NCI-H187 (cell line): ENCODE measurements around the gene MARCKSL1.

Source experiments
- DNase-seq, 2 experiments: peaks; one replicate each; lab custom pipeline; 2025; lab: John Stamatoyannopoulos, UW

The MARCKSL1 gene

GRCh38 chr1:32352831-32353383, 16.9 kb upstream of the MARCKSL1 start:
- no peak for DNase-seq

GRCh38 chr1:32352239-32352745, 16.3 kb upstream of the MARCKSL1 start:
- no peak for DNase-seq

GRCh38 chr1:32351399-32352238, 15.6 kb upstream of the MARCKSL1 start:
- peak; percentile 85 to 98 for DNase-seq

GRCh38 chr1:32350785-32351398, 14.9 kb upstream of the MARCKSL1 start:
- DNase-seq = peak in 1 of 2 experiments; percentile 79

- no peak for DNase-seq
Observed at GRCh38 chr1:32349211-32349708, 13.2 kb upstream of the MARCKSL1 start.

GRCh38 chr1:32346532-32347157, 10.6 kb upstream of the MARCKSL1 start:
- DNase-seq = no peak

GRCh38 chr1:32345289-32345827, 9.3 kb upstream of the MARCKSL1 start:
- DNase-seq = no peak

- DNase-seq = no peak
Observed at GRCh38 chr1:32342704-32343103, 6.7 kb upstream of the MARCKSL1 start.

- DNase-seq = no peak
Observed at GRCh38 chr1:32341971-32342370, 5.9 kb upstream of the MARCKSL1 start.

- DNase-seq = no peak
Observed at GRCh38 chr1:32341186-32341757, 5.2 kb upstream of the MARCKSL1 start.

GRCh38 chr1:32339363-32339978, 3.4 kb upstream of the MARCKSL1 start:
- no peak for DNase-seq

GRCh38 chr1:32338637-32339145, 2.7 kb upstream of the MARCKSL1 start:
- DNase-seq = no peak

- no peak for DNase-seq
Observed at GRCh38 chr1:32337855-32338636, 2.0 kb upstream of the MARCKSL1 start.

- no peak for DNase-seq
Observed at GRCh38 chr1:32336963-32337675, 1.1 kb upstream of the MARCKSL1 start.

GRCh38 chr1:32336591-32336932, 529 bp upstream of the MARCKSL1 start:
- DNase-seq = no peak

GRCh38 chr1:32335535-32335789, 571 bp downstream of the MARCKSL1 start:
- DNase-seq = no peak

- DNase-seq = peak in 1 of 2 experiments; percentile 33
Observed at GRCh38 chr1:32334864-32335534, 1.0 kb downstream of the MARCKSL1 start.

GRCh38 chr1:32334274-32334861, 1.7 kb downstream of the MARCKSL1 start:
- no peak for DNase-seq
